HepG2 (cell line): ENCODE results near the gene COBL. TPM values are rescaled to one million over a fixed set of nuclear protein-coding genes. Genes with fewer than 3 reads are reported as not detected.
"Not testable (repeated sequence)": the region's sequence is repeated elsewhere in the genome, so short reads cannot be mapped to it uniquely, and the experiment has no call there.

ENCODE experiments used
- ATAC-seq: fragments of 200-7000 bp; cut with Tn5 transposase; 3 replicates; pipeline ENCODE4 v1.9.1; 2020; ENCODE audit warnings: mild to moderate bottlenecking, moderate library complexity
- BruUV-seq: library from RNA; stranded (reverse); fragments of 400-500 nt; replicated peaks from 2 replicates; lab custom pipeline; 2021; lab: Mats Ljungman, UMichigan
- CTCF ChIA-PET: fragments of 300-600 bp; formaldehyde crosslinking; extraction: SDS; loops from one replicate; lab custom pipeline; 2021; ENCODE audit warnings: low total read pairs, inconsistent platforms, low intra/inter-chr PET ratio; lab: Yijun Ruan, JAX
- POLR2A ChIA-PET: fragments of 350-600 bp; sonication (Branson Sonifier 250); formaldehyde crosslinking; loops from one replicate; lab custom pipeline; 2020; ENCODE audit warnings: antibody characterized with exemption, inconsistent platforms; lab: Yijun Ruan, JAX
- DNase-seq: peaks from one replicate; pipeline ENCODE4 v3.0.0-alpha.2; 2015; ENCODE audit warnings: low spot score
- FAIRE-seq: peaks from 3 replicates; lab custom pipeline; 2011; peaks lifted over from hg19 to GRCh38; lab: Jason Lieb, UNC
- H2AFZ ChIP-seq: one replicate; pipeline ENCODE4 v1.6.1; 2011; ENCODE audit warnings: low read length, inconsistent platforms
- H3K27ac ChIP-seq: fragments of 300-600 bp; 3 replicates; pipeline ENCODE4 v1.8.0; 2011; ENCODE audit warnings: mixed run types, mild to moderate bottlenecking, mixed read lengths, low read length, inconsistent platforms; ENCODE audit not compliant: insufficient read depth; ENCODE audit errors: extremely low read length
- H3K27me3 ChIP-seq, 2 experiments: fragments of 200-600 bp in 1 of 2; 2 replicates in 1 of 2; 3 replicates in 1 of 2; pipeline versions ENCODE4 v1.6.0 to v1.8.0; 2011; ENCODE audit warnings: low read length in 2 of 2, mild to moderate bottlenecking in 2 of 2, moderate library complexity in 2 of 2, inconsistent platforms in 1 of 2; ENCODE audit not compliant: insufficient read depth in 2 of 2, control insufficient read depth in 1 of 2
- H3K36me3 ChIP-seq, 2 experiments: fragments of 200-600 bp in 1 of 2; replicated peaks in 1 of 2; 2 replicates in 1 of 2; 3 replicates in 1 of 2; pipeline versions ENCODE4 v1.5.1 to v1.8.0; 2011; ENCODE audit warnings: low read length in 2 of 2, inconsistent platforms in 1 of 2; ENCODE audit not compliant: insufficient read depth in 2 of 2, control insufficient read depth in 1 of 2
- H3K4me1 ChIP-seq: 2 replicates; pipeline ENCODE4 v1.5.1; 2012; ENCODE audit warnings: low read length, inconsistent platforms; ENCODE audit not compliant: insufficient read depth
- H3K4me2 ChIP-seq: 2 replicates; pipeline ENCODE4 v1.6.0; 2011; ENCODE audit warnings: low read depth, low read length, inconsistent platforms
- H3K4me3 ChIP-seq, 3 experiments: fragments of 200-600 bp in 1 of 3; sonication (generic), shearing (Covaris generic) in 1 of 3; replicated peaks in 1 of 3; 2 replicates each; pipeline ENCODE4 v1.5.1; 2011 to 2016; ENCODE audit warnings: low read length in 3 of 3, inconsistent platforms in 2 of 3, low read depth in 2 of 3, mild to moderate bottlenecking in 2 of 3, control low read depth in 1 of 3, mixed read lengths in 1 of 3; ENCODE audit not compliant: insufficient read depth in 1 of 3
- H3K79me2 ChIP-seq: one replicate; pipeline ENCODE4 v1.6.1; 2011; ENCODE audit warnings: low read length, inconsistent platforms; ENCODE audit not compliant: insufficient read depth
- H3K9ac ChIP-seq: 2 replicates; pipeline ENCODE4 v1.6.0; 2011; ENCODE audit warnings: mild to moderate bottlenecking, low read depth, low read length, inconsistent platforms; ENCODE audit not compliant: insufficient read depth
- H3K9me3 ChIP-seq: 2 replicates; pipeline ENCODE4 v1.5.1; 2012; ENCODE audit warnings: mild to moderate bottlenecking, low read length
- H4K20me1 ChIP-seq: 2 replicates; pipeline ENCODE4 v1.6.0; 2011; ENCODE audit warnings: inconsistent platforms, mild to moderate bottlenecking, low read length, moderate library complexity; ENCODE audit not compliant: insufficient read depth
- KLF6 ChIP-seq: IDR thresholded peaks from 2 replicates; pipeline ENCODE4 v1.8.0; 2016; ENCODE audit warnings: missing biosample characterization, missing genetic modification reagents
- RNF219 ChIP-seq: sonication (generic); formaldehyde crosslinking; IDR thresholded peaks from 2 replicates; pipeline ENCODE4 v1.5.0; 2020; ENCODE audit warnings: mild to moderate bottlenecking, missing genetic modification reagents
- SRY ChIP-seq: sonication (generic); formaldehyde crosslinking; IDR thresholded peaks from 2 replicates; pipeline ENCODE4 v1.8.0; 2022; ENCODE audit warnings: mild to moderate bottlenecking, missing genetic modification reagents
- ZNF282 ChIP-seq: fragments of 450-650 bp; IDR thresholded peaks from 2 replicates; pipeline ENCODE4 v1.6.1; 2018; ENCODE audit not compliant: partially characterized antibody
- ZNF547 ChIP-seq: sonication (generic); formaldehyde crosslinking; IDR thresholded peaks from 2 replicates; pipeline ENCODE4 v1.5.1; 2020; ENCODE audit warnings: mild to moderate bottlenecking, missing genetic modification reagents
- WGBS: methylation state at CpG from one replicate; pipeline ENCODE4 v1.1.6; 2017; ENCODE audit warnings: low lambda C conversion rate; 5-methylcytosine and 5-hydroxymethylcytosine counted together
- in situ Hi-C: cut with HindIII; loops from 2 replicates; pipeline ENCODE4 v1.10.0; 2017; ENCODE audit warnings: low pct_unique_long_range_greater_than_20kb; ENCODE audit not compliant: extremely low pct_ligation_motif_present
- intact Hi-C: fragments of 100-400 bp; cut with micrococcal nuclease; formaldehyde crosslinking; loops from one replicate; pipeline ENCODE4 v1.10.0; 2022; ENCODE audit not compliant: unreplicated experiment
- polyA plus RNA-seq, 8 experiments: library from polyadenylated mRNA; depleted of rRNA in 3 of 8; stranded (reverse) in 7 of 8; unstranded in 1 of 8; fragments of >200 nt; fragmentation: Illumina TruSeq in 4 of 8; extraction: Trizol in 4 of 8; gene quantifications; 2 replicates each; pipeline versions ENCODE4 v1.2.1 to v1.2.3, GENCODE V29; 2011 to 2016; ENCODE audit warnings: low read depth in 4 of 8, missing spikeins in 1 of 8, mixed read lengths in 1 of 8; ENCODE audit not compliant: insufficient read depth in 1 of 8
- total RNA-seq, 5 experiments: library from RNA; depleted of rRNA; stranded (reverse); fragments of >200 nt; fragmentation: Illumina TruSeq; extraction: Trizol; gene quantifications; 2 replicates each; pipeline ENCODE4 v1.2.3, GENCODE V29; 2016; ENCODE audit warnings: low read depth in 1 of 5

The COBL gene
- total and polyA plus RNA-seq, 2 of the 13 experiments (the other 11 are each of a cell fraction or from before 2014, with no cell fraction given): 3.8 to 4.9 TPM

DNA sequence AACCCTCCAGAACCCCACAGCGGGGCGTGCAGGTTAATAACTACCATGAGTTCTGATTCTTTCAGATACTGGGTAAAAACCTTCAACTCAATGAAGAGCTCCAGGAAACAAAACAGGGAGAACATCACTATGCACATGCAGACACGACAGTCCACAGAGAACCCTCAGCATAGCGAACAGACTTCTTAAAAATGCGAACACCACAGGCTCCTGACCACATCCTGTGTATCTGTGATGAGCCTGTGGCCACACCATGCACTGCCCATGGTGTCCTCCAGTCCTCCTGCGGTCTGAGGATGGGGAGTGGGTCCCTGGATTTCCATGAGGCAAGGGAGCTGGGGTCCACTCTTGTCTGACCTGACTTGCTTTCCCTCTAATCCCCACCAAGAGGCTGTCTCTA lies 107.2 kb downstream of the COBL start:
- no peaks in the 10 kb centered on the region for H3K4me1 ChIP-seq
- H3K36me3 ChIP-seq: no peaks in the 10 kb centered on the region
- ChIA-PET POLR2A (no interaction called here), CTCF (no interaction called here)
- no peak overlapping the region for H3K4me2 ChIP-seq
- peak; percentile 46; the same call in 2 of the 3 replicates for ATAC-seq
- no peak overlapping the region for H2AFZ ChIP-seq
- H3K79me2 ChIP-seq: peaks cover 3% of the 10 kb centered on the region
- no peaks in the 10 kb centered on the region for H3K27me3 ChIP-seq
- TF ChIP-seq ZNF547 (CRISPR knock-in tag) (no peak), ZNF282 (no peak)
- in situ Hi-C loops (no loop called here), intact Hi-C loops (no loop called here)
- H4K20me1 ChIP-seq: 0 out of 2 replicates have a peak, but pooled peaks cover 5% of the 10 kb centered on the region
- no peak overlapping the region for H3K27ac ChIP-seq
- DNase-seq: no peak
- peaks cover 2% of the 10 kb centered on the region; the same call in 1 of the 2 replicates for H3K9me3 ChIP-seq
- 88% methylated on average over 4 of the region's 6 CpGs for WGBS
- H3K4me3 ChIP-seq: no peak overlapping the region
- BruUV-seq: no TSS peak
- no peak for FAIRE-seq
- no peak overlapping the region for H3K9ac ChIP-seq

- H2AFZ ChIP-seq, CTCF ChIA-PET, H3K27ac ChIP-seq, in situ Hi-C loops, H3K27me3 ChIP-seq, BruUV-seq, H3K9ac ChIP-seq, ATAC-seq, H3K79me2 ChIP-seq, DNase-seq, H4K20me1 ChIP-seq, H3K4me1 ChIP-seq, POLR2A ChIA-PET, H3K4me3 ChIP-seq, H3K36me3 ChIP-seq, intact Hi-C loops, H3K4me2 ChIP-seq, FAIRE-seq, H3K9me3 ChIP-seq: not testable (repeated sequence)
- 100% methylated on average over 1 of the region's 30 CpGs for WGBS
These were observed 108.5 kb downstream of the COBL start for GRCh38 chr7:51208125-51208524.

DNA sequence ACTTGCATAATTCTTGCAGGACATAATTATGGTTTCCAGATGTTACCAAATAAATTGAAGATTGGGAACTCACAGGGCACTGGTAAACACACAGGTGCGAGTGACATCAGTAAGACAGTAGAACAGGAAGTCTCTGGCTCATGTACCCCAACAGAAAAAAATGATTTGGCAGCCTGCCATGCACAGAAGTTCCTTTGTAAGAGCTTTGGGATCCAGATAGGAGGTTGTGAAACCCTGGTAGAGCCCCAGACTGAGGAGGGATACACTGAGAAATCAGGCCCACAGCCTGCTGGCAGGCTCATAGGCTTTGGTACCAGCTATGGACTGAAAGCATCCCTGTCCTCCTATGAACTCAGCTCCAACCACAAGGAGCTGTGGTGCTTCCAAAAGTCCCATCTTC lies 118.0 kb downstream of the COBL start:
- ChIA-PET CTCF (no interaction called here), POLR2A (no interaction called here)
- in situ Hi-C loops: no loop called here
- intact Hi-C loops: no loop called here
- no TSS peak for BruUV-seq
- Histone ChIP-seq H3K27me3 (no peaks in the 10 kb centered on the region), H4K20me1 (no peaks in the 10 kb centered on the region), H3K27ac (no peak overlapping the region), H3K9me3 (no peaks in the 10 kb centered on the region), H2AFZ (no peak overlapping the region), H3K9ac (no peak overlapping the region), H3K4me1 (no peaks in the 10 kb centered on the region), H3K36me3 (no peaks in the 10 kb centered on the region), H3K4me2 (no peak overlapping the region), H3K79me2 (peaks cover 3% of the 10 kb centered on the region), H3K4me3 (no peak overlapping the region)
- FAIRE-seq: no peak
- DNase-seq: no peak
- TF ChIP-seq SRY (CRISPR knock-in tag): no peak
- no peak for TF ChIP-seq RNF219 (CRISPR knock-in tag)
- TF ChIP-seq KLF6 (CRISPR knock-in tag): no peak
- ATAC-seq: no peak
- 89% methylated on average over 1 of the region's 1 CpG for WGBS
